Astrocyte of the cerebellum (primary cell): ENCODE data around the gene CARD16.
A peak's percentile ranks its signal among the peaks of the same experiment; 100 is the strongest.

Source experiments
- DNase-seq: peaks from one replicate; pipeline ENCODE4 v3.0.0-alpha.2; 2011; ENCODE audit warnings: low read depth
- H3K4me3 ChIP-seq: 2 replicates; pipeline ENCODE4 v1.5.1; 2011; ENCODE audit warnings: mild to moderate bottlenecking, low read depth, low read length, moderate library complexity
- CTCF ChIP-seq: IDR thresholded peaks from 2 replicates; pipeline ENCODE4 v1.5.1; 2012; ENCODE audit warnings: low read length, low read depth, moderate library complexity, mild to moderate bottlenecking; ENCODE audit errors: missing control alignments
- in situ Hi-C: cut with HindIII; loops from 2 replicates; pipeline ENCODE4 v1.10.0; 2017; ENCODE audit warnings: low sequenced_read_pairs

The CARD16 gene

DNA sequence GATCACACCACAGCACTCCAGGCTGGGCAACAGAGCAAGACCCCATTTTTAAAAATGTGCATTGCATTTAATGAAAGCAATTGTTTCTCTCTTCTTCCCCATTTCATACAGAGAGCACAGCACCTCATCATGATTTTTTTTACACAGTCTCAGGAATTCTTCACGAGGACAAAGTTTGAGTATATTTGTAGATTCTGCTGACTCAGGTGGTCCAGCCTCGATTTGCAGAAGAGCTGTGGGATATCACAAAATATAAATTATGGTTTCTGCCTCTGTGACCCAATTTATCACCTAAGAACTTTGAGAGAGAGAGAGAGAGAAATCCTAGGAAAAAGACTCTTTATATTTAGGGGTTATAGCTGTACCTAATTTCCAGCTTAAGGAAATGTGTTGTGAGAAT lies 42.0 kb downstream of the CARD16 start:
- H3K4me3 ChIP-seq, result no peak overlapping the region
- in situ Hi-C loops, result no loop called here
- DNase-seq, result no peak
- TF ChIP-seq CTCF, result no peak

GRCh38 chr11:105000797-105001196 lies 44.3 kb downstream of the CARD16 start:
- DNase-seq, result no peak
- TF ChIP-seq CTCF, result peak; percentile 34

GRCh38 chr11:105000167-105000566 lies 45.0 kb downstream of the CARD16 start:
- DNase-seq, result no peak
- no peak overlapping the region for H3K4me3 ChIP-seq
- in situ Hi-C loops, result no loop called here

More at GRCh38 chr11:105000797-105001196, 44.3 kb downstream of the CARD16 start:
- in situ Hi-C loops, result no loop called here
- no peak overlapping the region for H3K4me3 ChIP-seq

GRCh38 chr11:104999721-105000120 lies 45.4 kb downstream of the CARD16 start:
- DNase-seq, result no peak
- no peak overlapping the region for H3K4me3 ChIP-seq
- in situ Hi-C loops, result no loop called here
- TF ChIP-seq CTCF, result no peak

More at GRCh38 chr11:105000167-105000566, 45.0 kb downstream of the CARD16 start:
- TF ChIP-seq CTCF, result no peak

DNA sequence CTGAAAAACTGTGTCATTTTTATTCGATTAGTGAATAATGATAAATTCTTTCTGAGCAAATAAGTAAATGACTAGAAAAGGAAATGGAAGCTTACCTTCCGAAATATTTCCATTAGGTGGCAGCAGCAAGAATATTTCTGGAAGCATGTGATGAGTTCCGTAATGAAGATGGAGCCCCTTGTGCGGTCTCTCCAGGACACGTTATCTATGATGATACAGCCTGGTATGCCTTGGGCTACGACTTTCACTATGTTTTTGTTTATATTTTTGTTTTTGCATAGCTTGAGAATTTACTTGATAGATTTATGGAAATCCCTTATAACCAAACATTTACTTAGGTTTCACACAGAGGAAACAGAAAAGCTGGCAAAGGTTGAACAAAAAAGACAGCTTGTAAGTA lies 47.8 kb downstream of the CARD16 start:
- no peak for TF ChIP-seq CTCF
- no peak for DNase-seq
- no peak overlapping the region for H3K4me3 ChIP-seq
- in situ Hi-C loops, result no loop called here

- no peak for DNase-seq
- in situ Hi-C loops, result no loop called here
- TF ChIP-seq CTCF, result no peak
These were observed 50.1 kb downstream of the CARD16 start for GRCh38 chr11:104995001-104995408.

DNA sequence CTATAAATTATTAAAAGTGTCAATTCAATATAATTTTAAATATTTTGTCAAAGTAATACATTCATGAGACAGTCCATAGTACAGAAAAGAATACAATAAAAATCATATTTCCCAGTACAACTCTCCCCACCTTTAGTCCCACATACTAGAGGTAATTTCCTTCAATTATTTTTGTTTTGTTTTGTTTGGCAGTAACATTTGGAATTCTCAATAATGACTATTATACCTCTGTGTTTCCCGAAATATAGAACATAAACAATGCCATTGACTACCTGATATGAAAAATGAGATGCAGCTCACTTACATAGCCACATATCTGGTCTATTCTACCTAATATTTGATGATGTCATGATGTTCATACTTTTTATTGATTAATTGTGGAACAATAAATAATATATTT lies 52.4 kb downstream of the CARD16 start:
- no peak for TF ChIP-seq CTCF
- no peak for DNase-seq
- in situ Hi-C loops, result no loop called here
- no peak overlapping the region for H3K4me3 ChIP-seq

More at GRCh38 chr11:104995001-104995408, 50.1 kb downstream of the CARD16 start:
- H3K4me3 ChIP-seq, result no peak overlapping the region
